T-cell (primary cell): Measurements from ENCODE around the gene RNGTT. TPM values are rescaled to one million over a fixed set of nuclear protein-coding genes. Genes with fewer than 3 reads are reported as not detected.

Experiments used
- ATAC-seq, 4 experiments: fragments of 200-7000 bp in 3 of 4; fragments of 150-1000 bp in 1 of 4; cut with Tn5 transposase; replicated peaks in 1 of 4; 1 replicate in 3 of 4; 2 replicates in 1 of 4; pipeline ENCODE4 v1.10.0; 2021; ENCODE audit warnings: moderate library complexity in 3 of 4, mild to moderate bottlenecking in 2 of 4, moderate number of reproducible peaks in 1 of 4
- CTCF ChIA-PET, 2 donors: fragments of 300-600 bp; sonication (Branson Sonifier 250); formaldehyde crosslinking; loops; one replicate each; lab custom pipeline; 2022; ENCODE audit warnings: antibody characterized with exemption in 2 of 2; lab: Charles Lee
- POLR2A ChIA-PET, 2 donors: fragments of 300-600 bp; sonication (Branson Sonifier 250); formaldehyde crosslinking; loops; one replicate each; lab custom pipeline; 2022; ENCODE audit warnings: antibody characterized with exemption in 2 of 2; lab: Charles Lee
- DNase-seq, 35 experiments: peaks; one replicate each; pipeline versions ENCODE4 v3.0.0 to v3.0.0-alpha.2; 2013 to 2023
- H3K27ac ChIP-seq: one replicate; pipeline ENCODE4 v1.5.1; 2013; ENCODE audit warnings: low read length
- H3K27me3 ChIP-seq, 2 experiments: replicated peaks in 1 of 2; 1 replicate in 1 of 2; 2 replicates in 1 of 2; pipeline versions ENCODE4 v1.6.1 to v1.7.0; 2013; ENCODE audit warnings: low read length in 1 of 2, mixed read lengths in 1 of 2; ENCODE audit not compliant: control insufficient read depth in 2 of 2, insufficient read depth in 2 of 2; ENCODE audit errors: extremely low read depth in 1 of 2
- H3K36me3 ChIP-seq, 2 donors: 1 replicate in 1 of 2; 2 replicates in 1 of 2; pipeline versions ENCODE4 v1.6.1 to v1.7.0; 2013; ENCODE audit warnings: low read length in 1 of 2; ENCODE audit not compliant: control insufficient read depth in 2 of 2, insufficient read depth in 1 of 2; ENCODE audit errors: extremely low read depth in 1 of 2
- H3K4me1 ChIP-seq, 2 experiments: 1 replicate in 1 of 2; 2 replicates in 1 of 2; pipeline versions ENCODE4 v1.6.1 to v1.7.0; 2013; ENCODE audit warnings: low read length in 2 of 2, mixed read lengths in 1 of 2; ENCODE audit not compliant: insufficient read depth in 2 of 2, control insufficient read depth in 1 of 2; ENCODE audit errors: extremely low read depth in 1 of 2
- H3K4me3 ChIP-seq, 2 donors: 1 replicate in 1 of 2; 2 replicates in 1 of 2; pipeline versions ENCODE4 v1.5.1 to v1.7.0; 2013; ENCODE audit warnings: mild to moderate bottlenecking in 2 of 2, low read length in 1 of 2, moderate library complexity in 1 of 2; ENCODE audit not compliant: control insufficient read depth in 1 of 2; ENCODE audit errors: extremely low read depth in 1 of 2
- H3K9me3 ChIP-seq: 2 replicates; pipeline ENCODE4 v1.7.0; 2013
- H3K27ac Mint-ChIP-seq, 2 donors: one replicate each; pipeline ENCODE4 v1.8.0; 2020 to 2021; ENCODE audit warnings: mild to moderate bottlenecking in 2 of 2, mixed read lengths in 2 of 2
- H3K27me3 Mint-ChIP-seq, 2 donors: one replicate each; pipeline ENCODE4 v1.8.0; 2021 to 2022; ENCODE audit warnings: mixed read lengths in 2 of 2
- H3K36me3 Mint-ChIP-seq: one replicate; pipeline ENCODE4 v1.8.0; 2021; ENCODE audit warnings: mixed read lengths
- H3K4me1 Mint-ChIP-seq, 3 donors: one replicate each; pipeline ENCODE4 v1.8.0; 2020 to 2022; ENCODE audit warnings: mixed read lengths in 3 of 3, mild to moderate bottlenecking in 1 of 3
- H3K4me3 Mint-ChIP-seq, 3 donors: one replicate each; pipeline ENCODE4 v1.8.0; 2020 to 2022; ENCODE audit warnings: mild to moderate bottlenecking in 3 of 3, mixed read lengths in 3 of 3, moderate library complexity in 3 of 3
- H3K9me3 Mint-ChIP-seq, 3 donors: one replicate each; pipeline ENCODE4 v1.8.0; 2020 to 2022; ENCODE audit warnings: mixed read lengths in 3 of 3
- WGBS: methylation state at CpG from one replicate; pipeline ENCODE4 v1.1.5; 2013; ENCODE audit warnings: missing lambda C conversion rate; ENCODE audit not compliant: insufficient coverage; 5-methylcytosine and 5-hydroxymethylcytosine counted together
- total RNA-seq, 35 experiments: library from RNA in 6 of 35; stranded (reverse) in 6 of 35; fragments of 120-200 nt in 1 of 35; gene quantifications; one replicate each; pipeline versions ENCODE4 v1.2.1 to v1.2.4 and lab custom pipeline; 2013 to 2026

RNGTT gene
- total RNA-seq, 5 donors from 2014 or later (not counting 1 experiment from before 2014, with no cell fraction given) = 16.6 to 22.2 (median 17.5) TPM

- Mint-ChIP-seq H3K27me3 (no peaks in the 10 kb centered on the region), H3K9me3 (no peaks in the 10 kb centered on the region), H3K36me3 (peaks cover 32% of the 10 kb centered on the region), H3K4me1 (peaks cover 0 to 7% (median 0%) of the 10 kb centered on the region in 3 donors), H3K4me3 (no peak overlapping the region), H3K27ac (no peak overlapping the region)
- 100% methylated on average over 1 of the region's 2 CpGs for WGBS
- no peaks in the 10 kb centered on the region for H3K9me3 ChIP-seq
- POLR2A ChIA-PET = interaction anchor here in 1 of 2 donors (0.6 kb wide), 1 partner anchor 180 kb away, joined by 3 read pairs; no protein-coding TSS in a partner anchor
- no peak overlapping the region for H3K4me3 ChIP-seq
- no peak overlapping the region for H3K27ac ChIP-seq
- H3K4me1 ChIP-seq = no peaks in the 10 kb centered on the region
- ATAC-seq (no peak), DNase-seq (no peak)
- no peaks in the 10 kb centered on the region for H3K27me3 ChIP-seq
- no peaks in the 10 kb centered on the region for H3K36me3 ChIP-seq
- CTCF ChIA-PET = no interaction called here
These were observed 107.8 kb downstream of the RNGTT start for GRCh38 chr6:88855541-88856147.

DNA sequence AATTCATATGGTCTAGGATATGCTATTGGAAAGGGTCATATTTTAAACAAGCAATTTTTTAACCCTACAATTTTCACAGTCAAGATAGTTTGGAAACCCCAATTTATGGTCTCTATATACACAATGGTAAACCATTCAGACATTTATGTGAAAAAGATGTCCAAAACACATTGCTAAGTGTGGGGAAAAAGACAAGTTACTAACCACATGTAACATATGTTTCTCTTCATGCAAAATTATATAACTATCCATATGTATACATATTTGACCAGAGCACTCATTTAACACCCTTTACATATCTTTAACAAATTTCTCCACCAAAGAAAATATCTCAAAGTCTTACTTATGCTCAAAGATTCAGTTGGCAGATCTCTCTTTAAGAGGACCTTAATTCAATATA, 110.6 kb downstream of the RNGTT start:
- POLR2A ChIA-PET = no interaction called here

GRCh38 chr6:88852000-88852399, 111.4 kb downstream of the RNGTT start:
- Mint-ChIP-seq H3K36me3 (peaks cover 20% of the 10 kb centered on the region), H3K27ac (no peak overlapping the region), H3K27me3 (no peaks in the 10 kb centered on the region), H3K9me3 (no peaks in the 10 kb centered on the region), H3K4me3 (no peak overlapping the region), H3K4me1 (peaks cover 0 to 2% (median 0%) of the 10 kb centered on the region in 3 donors)
- ChIA-PET CTCF (no interaction called here), POLR2A (interaction anchor here in 1 of 2 donors (0.6 kb wide), 1 partner anchor 9 kb away, joined by 7 read pairs; no protein-coding TSS in a partner anchor)
- ATAC-seq (no peak), DNase-seq (no peak)
- no peak overlapping the region for H3K27ac ChIP-seq
- no peaks in the 10 kb centered on the region for H3K27me3 ChIP-seq
- no peaks in the 10 kb centered on the region for H3K4me1 ChIP-seq
- peaks cover 0 to 2% of the 10 kb centered on the region in 2 donors for H3K36me3 ChIP-seq
- H3K9me3 ChIP-seq = no peaks in the 10 kb centered on the region
- H3K4me3 ChIP-seq = no peak overlapping the region
- WGBS = no CpG with 5 or more reads among the region's 2 CpGs

More for the DNA sequence above, 110.6 kb downstream of the RNGTT start:
- H3K27ac ChIP-seq = no peak overlapping the region
- H3K36me3 ChIP-seq = peaks cover 0 to 2% of the 10 kb centered on the region in 2 donors
- no peak for ATAC-seq
- no peaks in the 10 kb centered on the region for H3K9me3 Mint-ChIP-seq
- CTCF ChIA-PET = no interaction called here
- peaks cover 20% of the 10 kb centered on the region for H3K36me3 Mint-ChIP-seq
- H3K27me3 Mint-ChIP-seq = no peaks in the 10 kb centered on the region
- no peaks in the 10 kb centered on the region for H3K4me1 ChIP-seq
- no peaks in the 10 kb centered on the region for H3K27me3 ChIP-seq
- H3K9me3 ChIP-seq = no peaks in the 10 kb centered on the region
- no peak overlapping the region for H3K4me3 Mint-ChIP-seq
- no peak overlapping the region for H3K27ac Mint-ChIP-seq
- peaks cover 0 to 2% (median 0%) of the 10 kb centered on the region in 3 donors for H3K4me1 Mint-ChIP-seq
- H3K4me3 ChIP-seq = no peak overlapping the region
- no peak for DNase-seq

- POLR2A ChIA-PET = no interaction called here
- Histone ChIP-seq H3K27me3 (no peaks in the 10 kb centered on the region), H3K36me3 (peaks cover 0 to 6% of the 10 kb centered on the region in 2 donors), H3K9me3 (no peaks in the 10 kb centered on the region), H3K27ac (no peak overlapping the region), H3K4me3 (no peak overlapping the region), H3K4me1 (no peaks in the 10 kb centered on the region)
- H3K4me3 Mint-ChIP-seq = no peak overlapping the region
- CTCF ChIA-PET = no interaction called here
- peak overlapping the region in 1 of 2 donors; percentile 35 for H3K27ac Mint-ChIP-seq
- ATAC-seq (no peak), DNase-seq (no peak)
- H3K9me3 Mint-ChIP-seq = no peaks in the 10 kb centered on the region
- H3K36me3 Mint-ChIP-seq = peaks cover 24% of the 10 kb centered on the region
- no CpG with 5 or more reads among the region's 1 CpG for WGBS
- H3K4me1 Mint-ChIP-seq = peaks cover 0 to 2% (median 0%) of the 10 kb centered on the region in 3 donors
- no peaks in the 10 kb centered on the region for H3K27me3 Mint-ChIP-seq
These were observed 114.5 kb downstream of the RNGTT start for GRCh38 chr6:88848870-88849269.

DNA sequence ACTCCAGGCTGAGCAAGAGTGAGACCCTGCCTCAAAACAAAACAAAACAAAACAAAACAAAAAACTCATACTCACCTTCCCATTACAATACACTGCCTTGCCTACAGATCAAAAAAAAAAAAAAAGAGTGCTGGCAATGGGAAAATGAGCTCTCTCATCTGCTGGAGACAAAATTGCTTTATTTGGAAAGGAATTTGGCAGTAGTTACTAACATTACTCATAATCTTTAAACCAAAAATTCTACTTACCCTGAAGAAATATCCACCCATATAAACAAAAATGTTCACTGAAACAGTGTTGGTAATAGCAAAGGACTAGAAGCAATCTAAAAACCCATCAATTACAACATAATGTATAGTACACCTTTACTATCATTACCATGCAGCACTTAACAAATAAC, 120.4 kb downstream of the RNGTT start:
- peaks cover 58% of the 10 kb centered on the region for H3K36me3 Mint-ChIP-seq
- no peaks in the 10 kb centered on the region for H3K4me1 ChIP-seq
- no peak overlapping the region for H3K4me3 Mint-ChIP-seq
- H3K27me3 ChIP-seq = no peaks in the 10 kb centered on the region
- peaks cover 0 to 2% (median 0%) of the 10 kb centered on the region in 3 donors for H3K4me1 Mint-ChIP-seq
- peaks cover 0 to 11% of the 10 kb centered on the region in 2 donors for H3K36me3 ChIP-seq
- POLR2A ChIA-PET = no interaction called here
- no peak overlapping the region for H3K27ac Mint-ChIP-seq
- DNase-seq (no peak), ATAC-seq (no peak)
- H3K4me3 ChIP-seq = no peak overlapping the region
- no peaks in the 10 kb centered on the region for H3K9me3 ChIP-seq
- no peaks in the 10 kb centered on the region for H3K27me3 Mint-ChIP-seq
- H3K27ac ChIP-seq = no peak overlapping the region
- peaks cover 0 to 9% (median 3%) of the 10 kb centered on the region in 3 donors for H3K9me3 Mint-ChIP-seq
- CTCF ChIA-PET = no interaction called here

- Histone ChIP-seq H3K27me3 (no peaks in the 10 kb centered on the region), H3K4me3 (no peak overlapping the region), H3K9me3 (no peaks in the 10 kb centered on the region), H3K36me3 (peaks cover 2 to 11% of the 10 kb centered on the region in 2 donors), H3K27ac (no peak overlapping the region), H3K4me1 (no peaks in the 10 kb centered on the region)
- no peak overlapping the region for H3K27ac Mint-ChIP-seq
- H3K4me3 Mint-ChIP-seq = no peak overlapping the region
- H3K9me3 Mint-ChIP-seq = peaks cover 0 to 9% (median 4%) of the 10 kb centered on the region in 3 donors
- DNase-seq = no peak
- no peak for ATAC-seq
- ChIA-PET CTCF (no interaction called here), POLR2A (no interaction called here)
- H3K4me1 Mint-ChIP-seq = peaks cover 0 to 2% (median 0%) of the 10 kb centered on the region in 3 donors
- H3K27me3 Mint-ChIP-seq = no peaks in the 10 kb centered on the region
- H3K36me3 Mint-ChIP-seq = peaks cover 64% of the 10 kb centered on the region
These were observed 121.1 kb downstream of the RNGTT start for GRCh38 chr6:88842320-88842719.
